Measurements from ENCODE around the gene PLCB1.

GRCh38 chr20:8291873-8292272 lies 159.8 kb downstream of the PLCB1 start:
- no peak for TF ChIP-seq CTCF (IDR thresholded peaks at IDR 0.05; ENCODE audit: borderline replicate concordance, extremely low read depth, low read length, poor library complexity, severe bottlenecking)
- TF ChIP-seq EZH2 (IDR thresholded peaks at IDR 0.05; ENCODE audit: borderline replicate concordance, low read depth, low read length, severe bottlenecking), result no peak
